ENCODE measurements around the gene C10orf88.
"Not testable (repeated sequence)": the region's sequence is repeated elsewhere in the genome, so short reads cannot be mapped to it uniquely, and the experiment has no call there.

The C10orf88 gene

DNA sequence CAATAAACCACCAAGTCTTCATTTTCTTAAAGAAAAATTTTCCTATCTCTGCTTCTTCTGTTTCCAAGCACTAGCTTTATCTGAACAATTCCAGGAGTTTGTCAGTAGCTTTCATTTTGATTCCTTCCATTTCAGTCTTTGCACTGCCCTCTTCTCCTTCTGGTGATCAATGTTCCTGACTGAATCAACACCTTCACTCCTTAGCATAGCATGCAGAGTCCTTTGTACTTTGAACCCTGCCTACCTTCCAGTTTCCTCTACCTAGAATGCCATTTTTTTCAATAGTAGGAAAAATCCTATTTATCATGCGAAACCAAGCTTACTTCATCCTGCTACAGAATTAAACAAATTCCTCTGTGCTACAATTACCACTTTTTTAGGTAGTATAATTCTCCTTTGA, 1.9 kb upstream of the C10orf88 start:
- no peak for DNase-seq

DNA sequence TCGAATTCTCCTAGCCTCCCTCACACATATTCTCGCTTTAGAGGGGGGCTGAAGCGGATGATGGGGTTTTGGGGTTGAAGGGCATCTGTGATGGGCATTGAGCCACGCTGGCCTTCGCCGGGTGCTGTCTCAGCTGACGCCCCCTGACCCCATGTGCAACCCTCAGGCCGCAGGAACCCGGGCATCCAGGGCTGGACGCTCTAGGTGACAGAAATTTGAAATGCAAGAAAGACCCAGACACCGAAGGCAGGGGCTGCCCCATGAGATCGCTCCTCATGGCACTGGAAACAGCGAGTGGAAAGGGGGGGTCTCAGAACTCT, 664 bp upstream of the C10orf88 start:
- DNase-seq: no peak

GRCh38 chr10:122949296-122949695, 4.7 kb downstream of the C10orf88 start:
- DNase-seq: no peak

- DNase-seq: no peak
These were observed 14.0 kb downstream of the C10orf88 start for GRCh38 chr10:122939856-122940543.

GRCh38 chr10:122939133-122939855, 14.7 kb downstream of the C10orf88 start:
- no peak for DNase-seq

- no peak for DNase-seq
These were observed 22.7 kb downstream of the C10orf88 start for GRCh38 chr10:122931088-122931906.

DNA sequence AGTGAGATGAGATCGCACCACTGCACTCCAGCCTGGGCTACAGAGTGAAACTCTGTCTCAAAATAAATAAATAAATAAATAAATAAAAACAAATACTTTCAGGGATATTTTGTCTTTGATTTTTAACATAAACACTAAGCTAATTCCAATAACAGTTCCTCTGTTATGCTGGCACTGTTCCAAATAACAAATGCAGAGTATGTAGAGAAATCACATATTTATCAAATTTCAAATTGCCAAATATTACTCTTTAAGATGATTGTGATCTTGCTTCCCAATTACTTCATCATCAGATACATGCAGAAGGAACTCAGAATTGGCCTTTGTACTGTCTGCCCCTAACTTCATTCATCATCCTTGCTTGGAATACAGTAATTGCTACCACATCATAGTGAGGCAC, 23.9 kb downstream of the C10orf88 start:
- no peak for DNase-seq

DNA sequence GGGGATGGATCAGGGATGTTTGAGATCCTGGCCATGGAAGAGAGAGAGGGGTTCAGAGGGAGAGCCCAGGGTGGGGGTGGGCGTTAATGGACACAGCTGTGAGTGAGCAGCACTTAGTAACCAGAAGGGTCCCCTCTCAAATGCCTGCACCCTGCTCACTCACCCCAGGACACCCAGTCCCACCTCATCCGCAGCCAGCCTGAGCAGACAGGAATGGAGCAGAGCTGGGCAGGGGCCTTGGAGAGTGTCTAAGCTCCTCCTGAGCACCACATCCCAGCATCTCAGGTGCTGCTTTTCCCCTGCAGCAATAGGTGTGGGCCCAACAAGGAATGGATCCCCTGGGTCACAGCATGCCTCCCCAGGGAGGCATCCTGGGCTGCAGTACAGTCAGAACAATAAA, 38.3 kb downstream of the C10orf88 start:
- no peak for DNase-seq

- peak; percentile 33 for DNase-seq
These were observed 42.0 kb downstream of the C10orf88 start for GRCh38 chr10:122911889-122912484.

DNA sequence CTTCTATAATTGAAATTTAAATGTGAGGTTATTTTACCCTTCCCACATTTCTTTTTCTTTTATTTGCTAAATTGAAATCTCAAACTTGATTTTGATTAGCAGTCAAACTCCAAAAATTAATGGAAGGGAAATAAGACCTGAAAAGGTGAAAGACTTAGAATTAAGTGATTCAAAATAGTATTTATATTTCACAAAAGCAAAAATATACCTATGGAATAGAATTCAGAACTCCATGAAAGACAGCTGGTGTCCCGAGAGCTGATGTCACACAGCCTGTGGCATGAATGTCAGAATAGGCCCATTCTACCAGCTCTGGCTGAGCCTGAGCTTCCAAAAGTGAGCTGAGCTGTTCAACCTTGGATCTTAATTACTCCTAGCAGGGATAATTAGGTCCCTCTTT, 43.7 kb downstream of the C10orf88 start, which contains the start of gene FAM24A:
Gene FAM24A, plus strand, starts transcription at position 301 of the 400 bp plus-strand sequence. CDS start 1,025 bp downstream, outside the sequence.
- DNase-seq: no peak

DNA sequence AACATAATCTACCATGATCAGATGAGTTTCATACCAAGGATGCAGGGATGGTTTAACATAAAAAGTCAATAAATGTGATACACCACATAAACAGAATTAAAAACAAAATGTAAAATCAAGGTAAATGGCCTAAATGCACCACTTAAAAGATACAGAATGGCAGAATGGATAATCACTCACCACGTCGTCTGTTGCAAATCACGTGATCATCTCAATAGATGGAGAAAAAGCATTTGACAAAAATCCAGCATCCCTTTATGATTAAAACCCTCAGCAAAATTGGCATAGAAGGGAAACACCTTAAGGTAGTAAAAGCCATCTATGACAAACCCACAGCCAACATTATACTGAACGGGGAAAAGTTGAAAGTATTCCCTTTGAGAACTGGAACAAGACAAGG, 50.2 kb downstream of the C10orf88 start:
- not testable (repeated sequence) for DNase-seq

DNA sequence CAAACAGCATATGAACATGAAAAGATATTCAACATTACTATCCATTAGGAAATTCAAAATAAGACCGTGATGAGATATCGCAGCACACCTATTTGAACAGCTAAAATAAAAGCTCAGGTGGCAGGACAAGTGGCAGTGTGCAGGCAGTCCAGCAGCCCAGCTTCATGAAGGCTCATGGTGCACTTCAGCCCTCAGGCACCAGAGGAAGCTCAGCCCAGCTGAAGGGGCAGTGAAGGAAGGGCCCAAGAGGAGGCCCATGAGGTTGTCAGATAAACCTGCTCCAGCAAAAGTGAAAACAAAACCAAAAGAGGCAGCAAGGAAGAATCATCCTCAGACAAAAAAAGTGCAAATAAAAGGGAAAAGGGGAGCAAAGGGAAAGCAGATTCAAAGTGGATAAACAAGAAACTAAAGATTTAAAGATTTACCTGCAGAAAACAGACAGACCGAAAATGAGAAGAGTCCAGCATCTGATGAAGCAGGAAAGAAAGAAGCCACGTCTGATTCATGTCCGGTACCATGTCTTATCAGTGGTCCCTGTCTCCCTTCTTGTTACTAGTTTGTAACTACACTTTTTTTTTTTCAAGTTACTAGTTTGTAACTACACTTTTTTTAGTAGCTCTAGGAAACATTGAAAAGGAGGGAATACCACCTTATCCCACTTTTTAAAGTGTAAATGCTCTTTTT, 59.6 kb downstream of the C10orf88 start:
- no peak for DNase-seq

DNA sequence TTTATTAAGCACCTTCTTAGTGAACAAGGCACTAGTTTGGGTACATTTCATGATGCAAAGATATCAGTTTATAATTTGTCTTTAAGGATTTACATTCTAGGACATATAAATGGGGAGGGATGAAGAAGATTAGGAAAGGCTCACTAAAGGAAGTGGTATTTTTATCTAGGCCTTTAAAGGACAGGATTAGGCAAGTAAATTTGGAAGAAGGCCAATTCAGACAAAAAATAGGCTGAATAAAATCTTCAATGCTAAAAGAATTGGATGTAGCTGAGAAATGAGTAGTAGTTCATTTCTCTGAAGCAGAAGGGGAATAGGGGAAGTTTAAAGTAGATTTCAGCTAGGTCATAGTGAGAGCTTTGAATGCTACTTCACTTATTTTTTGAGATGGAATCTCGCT, 69.9 kb downstream of the C10orf88 start:
- no peak for DNase-seq

- no peak for DNase-seq
These were observed 71.3 kb downstream of the C10orf88 start for GRCh38 chr10:122882766-122883165.
